ENCODE data around the gene FAM107A.

Gene FAM107A, protein sequence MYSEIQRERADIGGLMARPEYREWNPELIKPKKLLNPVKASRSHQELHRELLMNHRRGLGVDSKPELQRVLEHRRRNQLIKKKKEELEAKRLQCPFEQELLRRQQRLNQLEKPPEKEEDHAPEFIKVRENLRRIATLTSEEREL

DNA sequence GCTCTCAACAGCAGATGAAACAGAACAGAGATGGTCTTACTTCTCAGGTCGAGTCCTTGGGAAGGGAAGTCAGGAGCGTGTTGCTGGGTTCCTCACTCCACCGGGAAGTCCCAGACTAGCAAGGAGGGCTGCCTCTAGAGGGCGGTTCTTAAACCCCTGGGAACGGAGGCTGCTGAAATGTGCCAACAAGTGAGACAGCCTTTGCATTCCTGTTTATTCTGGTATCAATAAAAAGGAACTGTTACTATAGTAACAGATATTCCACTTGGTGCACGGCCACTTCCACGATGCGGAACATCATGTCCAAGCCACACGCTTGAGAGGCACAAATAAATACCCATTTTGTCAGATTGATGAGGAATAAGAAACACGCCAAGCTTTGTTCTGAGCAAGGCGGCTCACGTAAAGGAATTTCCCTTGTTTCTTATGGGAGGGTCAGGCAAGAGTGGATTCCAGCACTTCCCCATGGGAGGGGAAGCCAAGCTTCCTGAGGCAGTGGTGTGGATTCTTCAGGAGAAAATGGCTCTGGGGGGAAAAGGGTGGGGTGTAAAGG, at the start of gene FAM107A:
Gene FAM107A (minus strand): TSS at position 123 of the 553 bp plus-strand sequence. CDS start 7,531 bp downstream, outside the sequence.
- DNase-seq: peak; percentile 25 to 82

DNA sequence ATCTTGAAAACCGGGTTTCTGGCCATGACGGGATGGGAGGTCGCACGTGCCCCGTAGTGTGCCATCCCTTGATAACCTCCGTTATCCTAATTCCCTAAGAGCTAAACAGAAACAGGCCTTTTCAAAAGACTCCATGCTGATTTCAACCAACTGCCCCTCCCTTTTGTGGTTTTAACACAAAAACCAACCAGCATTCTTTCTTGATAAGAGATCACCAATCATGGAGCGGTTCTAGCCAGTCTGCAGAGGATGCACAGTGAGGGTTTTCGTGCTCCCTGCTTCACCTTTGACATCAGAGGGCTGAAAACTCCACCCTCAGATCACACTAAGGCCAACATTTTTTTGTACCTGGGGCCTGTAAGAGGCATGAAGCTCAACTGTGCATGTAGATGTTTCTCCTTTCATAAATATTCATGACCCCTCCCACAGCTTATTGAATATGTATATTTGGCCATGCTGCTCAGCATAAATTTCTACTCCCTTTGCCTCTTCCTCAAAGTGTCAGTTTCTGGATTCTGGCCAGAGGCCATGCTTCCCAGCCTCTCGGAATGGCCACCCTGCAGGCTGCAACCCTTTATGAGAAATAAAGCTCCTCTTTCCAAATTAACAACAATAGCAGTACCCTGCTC, 48.1 kb upstream of the FAM107A start:
- DNase-seq: no peak

DNA sequence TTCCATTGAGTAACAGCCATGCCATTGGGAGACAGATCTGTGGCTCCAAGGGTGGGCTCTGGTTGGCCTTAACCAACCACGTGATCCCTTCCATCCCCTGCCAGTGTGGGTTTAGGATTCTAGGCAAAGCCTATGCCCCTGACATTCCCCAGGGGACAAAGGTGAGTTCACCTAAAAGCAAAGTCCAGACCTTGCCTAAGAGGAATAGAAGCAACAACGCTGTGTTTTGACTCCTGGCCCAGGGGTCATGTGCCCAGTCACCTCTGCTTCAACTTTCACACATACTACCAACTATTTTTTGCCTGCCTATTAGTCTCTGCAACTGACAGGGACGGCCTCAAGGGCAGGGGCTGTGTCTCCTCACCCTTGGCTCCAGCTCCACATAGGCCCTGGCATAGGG, 47.4 kb upstream of the FAM107A start:
- no peak for DNase-seq

DNA sequence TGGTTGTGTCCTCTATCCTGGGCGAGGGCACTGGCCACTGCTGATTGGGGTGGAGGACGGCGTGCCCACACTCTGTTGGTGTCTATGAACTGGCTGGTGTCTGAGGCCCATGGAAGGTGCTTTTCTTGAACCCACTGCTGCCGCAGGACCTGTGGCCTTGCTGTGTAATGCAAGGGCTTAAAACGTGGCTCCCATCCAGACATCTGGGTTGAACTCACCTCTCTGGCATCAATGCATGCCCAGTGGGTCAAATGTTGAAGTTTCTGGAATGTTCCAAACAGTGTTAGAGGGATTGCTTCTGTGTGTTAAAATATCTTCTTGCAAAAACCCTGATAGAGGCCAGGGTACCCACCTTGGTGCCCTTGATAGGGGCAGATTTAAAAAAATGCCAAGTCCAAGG, 46.8 kb upstream of the FAM107A start:
- DNase-seq: no peak

DNA sequence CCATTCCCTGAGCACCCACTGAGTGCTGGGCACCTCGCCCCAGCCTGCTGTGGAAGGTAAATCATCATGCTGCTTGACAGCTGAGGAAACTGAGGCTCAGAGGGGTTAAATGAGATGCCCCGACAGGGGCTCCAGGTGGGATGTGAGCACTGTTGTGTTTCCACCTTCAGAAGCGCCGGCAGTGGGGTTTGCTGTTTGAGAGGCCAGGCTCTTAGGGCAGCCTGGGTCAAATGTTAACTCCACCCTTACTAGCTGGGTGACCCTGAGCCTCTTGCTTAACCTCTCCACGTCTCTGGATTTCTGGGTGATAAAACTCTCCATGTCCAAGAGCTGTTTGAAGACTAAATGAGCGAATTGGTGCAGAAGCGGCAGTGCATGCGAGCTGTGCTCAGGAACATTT, 46.3 kb upstream of the FAM107A start:
- DNase-seq: no peak

DNA sequence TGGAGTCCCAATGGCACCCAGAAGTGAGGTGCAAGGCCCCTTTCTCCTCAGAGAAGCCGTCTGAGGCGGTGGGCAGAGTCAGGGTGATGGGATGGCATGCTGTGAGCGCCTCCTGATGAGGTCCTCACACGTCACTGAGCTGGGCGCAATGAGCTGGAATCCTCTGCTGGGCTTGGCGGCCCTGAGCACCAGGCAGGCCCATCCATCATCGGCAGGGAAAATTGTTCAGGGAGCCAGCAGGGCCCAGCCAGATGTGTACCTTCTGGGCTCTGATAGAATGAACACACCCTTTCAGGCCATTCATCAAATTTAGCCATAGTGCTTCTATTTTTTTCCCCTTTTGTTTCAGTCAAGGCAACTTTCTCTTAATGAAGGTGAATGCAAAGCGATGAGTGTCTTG, 45.7 kb upstream of the FAM107A start:
- no peak for DNase-seq

DNA sequence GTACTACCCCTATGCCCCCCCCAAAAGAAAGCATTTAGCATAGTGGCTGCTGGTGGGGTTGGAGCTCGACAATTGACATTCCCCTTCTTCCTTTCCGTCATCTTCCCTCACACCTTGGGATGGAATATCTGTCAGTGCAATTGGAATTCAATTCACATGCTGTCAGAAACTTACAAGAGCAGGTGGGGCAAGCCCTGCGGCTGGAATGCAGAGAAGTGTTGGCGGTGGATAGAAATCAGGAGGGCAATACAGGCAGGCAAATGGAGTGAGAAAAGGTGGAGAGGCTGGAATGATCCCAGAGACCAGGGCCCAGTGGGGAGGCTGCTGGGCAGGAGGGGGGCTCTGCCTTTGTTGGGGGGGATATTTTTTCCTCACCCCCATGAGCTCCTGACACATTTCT, 45.2 kb upstream of the FAM107A start:
- DNase-seq: no peak

DNA sequence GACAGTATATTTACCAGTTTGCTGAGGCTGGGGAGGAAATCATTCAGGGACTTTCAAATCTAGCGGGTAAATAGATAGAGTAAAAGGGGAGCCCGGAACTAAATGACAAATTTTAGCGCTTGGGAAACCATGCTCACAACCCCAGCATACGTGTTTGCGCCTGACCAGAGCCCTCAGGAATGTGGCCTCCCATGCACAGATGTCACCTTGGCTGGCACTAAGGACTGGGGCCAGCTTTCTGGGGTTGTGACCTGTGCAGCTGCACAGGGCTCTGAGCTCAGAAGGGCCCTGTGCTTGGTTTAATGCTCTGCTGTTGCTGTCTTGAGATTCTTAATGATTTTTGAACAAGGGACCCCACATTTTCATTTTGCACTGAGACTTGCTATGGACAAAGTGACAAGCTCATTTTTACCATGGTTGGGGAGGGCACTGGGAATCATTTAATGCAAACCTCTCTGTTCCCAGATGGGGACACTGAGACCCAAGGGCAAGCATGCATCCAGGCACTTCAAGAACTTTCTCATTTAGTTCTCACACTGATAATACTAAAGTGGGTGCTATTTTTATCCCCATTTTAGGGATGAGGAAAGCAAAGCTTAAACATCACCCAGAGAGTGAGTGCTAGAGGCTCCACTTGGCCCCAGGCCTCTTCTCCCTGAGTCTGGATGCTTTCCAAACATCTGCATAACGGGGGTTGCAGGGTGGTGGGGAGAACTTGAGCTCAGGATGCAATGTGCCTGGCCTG, 44.1 kb upstream of the FAM107A start:
- no peak for DNase-seq

DNA sequence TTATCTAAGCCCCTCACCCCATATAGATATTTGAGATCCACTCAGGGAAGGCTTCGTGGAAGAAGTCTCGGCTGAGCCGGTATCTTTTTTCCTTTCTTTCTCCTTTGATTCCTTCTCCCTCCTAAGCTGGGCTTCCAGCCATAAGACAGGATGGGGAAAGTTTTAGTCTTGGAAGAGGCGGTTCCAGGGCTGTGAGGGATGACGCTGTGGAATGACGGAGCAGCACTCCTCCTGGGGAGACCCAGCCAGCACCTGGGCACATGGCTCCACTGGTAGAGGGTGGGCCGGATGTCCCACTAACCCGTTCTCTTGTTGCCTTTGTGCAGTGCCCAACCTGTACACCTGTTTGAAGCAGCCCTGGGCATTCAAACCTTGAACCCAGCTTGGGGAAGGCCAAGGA, 43.2 kb upstream of the FAM107A start:
- DNase-seq: no peak

DNA sequence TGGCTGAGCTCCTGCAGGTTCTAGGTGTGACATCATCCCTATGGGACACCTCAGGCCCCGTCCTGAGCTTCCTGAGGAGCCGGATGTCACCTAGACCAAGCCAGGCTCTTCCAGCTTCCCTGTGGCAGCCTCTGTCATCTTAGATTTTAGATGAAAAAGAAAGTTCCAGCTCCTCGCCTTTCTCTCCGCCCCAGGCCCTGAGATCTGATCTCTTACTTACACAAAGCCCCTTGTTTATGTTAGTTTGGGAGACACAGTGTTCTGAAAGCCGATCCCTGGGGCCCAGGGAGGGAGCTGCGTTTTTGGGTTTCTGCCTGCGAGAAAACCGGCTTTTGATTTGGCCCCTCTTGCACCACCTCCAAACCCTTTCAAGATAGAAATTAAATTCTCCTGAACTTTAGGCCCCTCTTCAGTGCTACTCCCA, 40.2 kb upstream of the FAM107A start:
- no peak for DNase-seq

DNA sequence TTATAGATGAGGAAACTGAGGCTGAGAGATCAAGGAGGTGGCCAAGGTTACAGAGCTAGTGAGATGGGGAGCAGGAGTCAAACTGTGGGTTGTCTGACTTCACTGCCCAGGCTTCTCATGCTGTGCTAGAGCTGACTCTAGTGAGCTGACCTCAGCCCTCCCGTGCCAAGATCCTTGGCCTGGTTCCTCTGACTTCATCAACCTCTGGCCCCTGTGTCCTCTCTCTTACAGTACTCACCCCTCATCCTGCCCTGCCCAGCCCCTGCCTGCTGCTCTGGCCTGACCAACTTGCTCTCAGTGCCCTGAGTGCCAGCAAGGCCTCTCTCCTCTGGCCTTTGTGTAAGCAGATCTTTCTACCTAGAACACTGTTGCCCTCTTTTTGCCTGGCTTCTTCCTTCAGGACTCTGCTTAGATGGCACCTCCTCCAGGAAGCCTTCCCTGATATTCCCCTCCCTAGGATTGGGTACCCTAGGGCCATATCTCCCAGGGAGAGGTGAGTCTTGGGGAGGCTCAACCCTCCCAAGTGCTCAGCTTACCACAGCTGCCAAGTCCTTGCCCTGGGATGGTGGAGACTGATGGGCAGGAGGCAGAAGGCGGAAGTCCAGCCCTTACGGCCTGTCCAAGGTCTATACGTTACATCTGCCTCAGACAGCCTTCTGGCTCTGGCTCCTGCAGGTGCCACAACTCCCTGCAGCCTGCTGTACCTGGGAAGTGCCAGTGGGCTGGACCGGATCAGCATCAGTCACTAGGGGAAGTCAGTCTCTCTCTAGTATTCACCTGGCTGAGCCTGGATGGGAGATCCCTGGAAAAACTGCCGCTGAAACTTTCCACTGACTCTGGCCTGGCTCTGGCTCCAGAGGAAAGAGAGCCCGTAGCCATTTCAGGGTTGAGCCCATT, 36.3 kb upstream of the FAM107A start:
- no peak for DNase-seq

DNA sequence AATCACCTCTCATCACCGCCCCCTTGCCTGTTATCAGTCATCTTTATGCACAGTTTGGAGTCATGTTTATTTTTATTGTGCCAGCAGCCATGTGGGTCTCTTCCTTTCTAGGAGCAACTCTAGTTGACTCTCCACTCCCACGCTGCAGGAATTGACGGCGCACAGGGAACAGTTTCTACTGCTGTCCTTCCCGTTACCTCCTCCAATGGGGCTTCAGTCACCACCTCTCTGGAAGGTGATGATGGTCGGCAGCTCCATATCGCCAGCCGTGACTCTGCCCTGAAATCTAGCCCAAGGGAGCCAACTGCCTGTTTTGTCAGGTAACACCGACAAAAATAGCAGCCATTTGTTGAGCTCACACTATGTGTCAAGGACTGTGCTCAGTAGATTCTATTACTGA, 35.6 kb upstream of the FAM107A start:
- no peak for DNase-seq

DNA sequence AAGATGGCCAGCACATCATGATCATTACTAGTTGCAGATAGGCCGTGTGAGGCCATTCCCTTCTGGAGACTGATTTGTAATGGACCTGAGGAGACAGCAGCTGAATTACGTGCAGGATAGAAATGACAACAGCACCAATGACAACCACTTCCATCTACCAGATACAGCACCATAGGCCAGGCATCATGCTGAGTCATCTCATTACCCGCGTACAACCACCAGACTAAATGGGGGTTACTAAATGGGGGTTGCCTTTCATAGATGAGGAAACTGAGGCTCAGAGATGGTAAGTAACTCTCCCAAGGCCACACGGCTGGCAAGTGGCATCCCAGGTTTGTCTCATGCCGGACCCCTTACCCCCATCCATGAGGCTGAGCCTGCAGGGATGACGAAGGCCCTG, 32.8 kb upstream of the FAM107A start:
- no peak for DNase-seq

DNA sequence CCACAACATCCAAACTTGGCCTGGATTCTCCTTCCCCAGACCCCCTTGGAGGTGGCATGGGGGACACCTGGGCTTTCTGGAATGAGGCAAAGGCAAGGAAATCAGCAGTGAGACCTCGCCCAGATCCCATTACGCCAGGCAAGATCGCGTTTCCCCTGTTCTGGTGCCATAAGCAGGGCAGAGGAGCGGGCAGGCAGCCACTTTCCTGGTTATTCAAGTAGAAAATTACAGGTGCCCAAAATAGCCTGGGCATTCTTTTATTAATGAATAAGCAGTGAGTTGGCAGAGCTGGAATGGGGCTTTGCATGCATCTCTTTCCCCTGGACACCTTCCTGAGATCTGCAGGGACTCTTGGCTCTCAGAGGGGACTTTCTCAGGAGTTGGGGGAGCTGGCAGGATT, 31.5 kb upstream of the FAM107A start:
- peak; percentile 29 to 35 for DNase-seq

DNA sequence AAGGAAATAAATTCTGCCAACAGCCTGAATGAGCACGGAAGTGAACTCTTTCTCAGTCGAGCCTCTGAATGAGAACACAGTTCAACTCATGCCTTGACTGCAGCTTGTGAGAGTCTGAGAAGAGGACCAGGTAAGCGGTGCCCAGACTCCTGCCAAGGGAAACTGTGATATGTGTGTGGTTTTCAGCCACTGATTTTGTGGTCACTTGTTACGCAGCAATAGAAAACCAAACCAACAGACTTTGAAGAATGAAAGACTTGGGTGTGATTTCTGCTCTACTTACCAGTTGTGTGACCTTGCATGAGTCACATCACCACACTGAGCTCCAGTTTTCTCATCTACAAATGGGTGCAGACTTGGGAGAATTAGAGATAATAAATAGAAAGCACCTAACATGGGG, 30.6 kb upstream of the FAM107A start:
- DNase-seq: no peak

DNA sequence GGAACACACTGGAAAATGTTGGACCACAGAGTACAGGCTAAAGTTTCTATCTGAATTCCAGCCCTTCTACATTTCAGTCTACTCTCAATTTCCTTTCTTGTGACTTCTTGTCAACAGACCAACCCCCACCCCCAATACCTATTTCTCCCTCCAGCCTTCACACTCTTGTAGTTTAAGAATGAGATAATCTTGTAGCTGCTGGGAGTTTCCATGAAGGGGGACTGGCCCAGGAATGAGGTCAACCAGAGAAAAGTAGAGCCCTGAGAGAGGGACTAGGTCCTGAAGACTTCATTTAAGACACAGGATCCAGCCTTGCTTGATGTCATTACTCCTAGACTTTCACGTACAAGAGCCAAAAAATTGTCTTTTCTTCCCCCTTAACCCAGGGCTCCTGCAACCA, 29.5 kb upstream of the FAM107A start:
- no peak for DNase-seq

DNA sequence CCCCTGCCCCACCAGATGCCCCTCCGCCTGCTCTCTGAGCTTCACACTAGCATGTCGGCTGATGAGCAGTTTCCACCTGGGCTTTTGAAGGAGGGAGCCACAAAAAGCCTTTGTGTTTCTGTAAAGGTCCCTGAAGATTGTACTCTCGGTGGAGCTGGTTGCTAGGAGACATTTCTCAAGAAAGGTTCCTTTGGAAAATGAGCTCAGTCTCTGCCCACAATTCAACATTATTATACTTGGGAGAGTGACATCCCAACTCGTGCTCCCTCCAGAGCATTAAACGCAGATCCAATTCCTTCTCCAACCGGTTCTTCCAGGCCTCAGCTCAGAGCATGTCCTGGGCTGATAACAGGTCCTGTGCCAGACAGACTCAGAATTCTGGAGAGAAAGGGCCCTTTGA, 26.8 kb upstream of the FAM107A start:
- DNase-seq: no peak

DNA sequence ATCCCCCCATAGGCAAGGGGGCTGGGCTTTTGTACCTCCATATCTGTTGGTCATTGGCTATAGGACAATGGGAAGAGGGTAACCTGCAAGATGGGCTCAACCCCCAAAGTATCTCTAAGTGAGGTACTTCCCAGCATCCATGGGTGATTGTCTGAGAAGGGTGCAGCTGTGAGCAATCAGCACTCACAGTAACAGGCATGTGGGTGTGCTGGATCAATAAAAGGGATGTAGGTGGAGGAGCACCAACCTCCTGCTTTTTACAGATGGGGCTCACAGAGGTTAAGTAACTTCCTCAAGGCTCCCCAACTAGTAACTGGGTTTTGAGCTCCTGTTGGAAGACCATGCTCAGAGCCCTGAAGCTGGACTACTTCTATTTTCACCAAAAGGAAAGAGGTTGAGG, 26.4 kb upstream of the FAM107A start:
- DNase-seq: no peak

DNA sequence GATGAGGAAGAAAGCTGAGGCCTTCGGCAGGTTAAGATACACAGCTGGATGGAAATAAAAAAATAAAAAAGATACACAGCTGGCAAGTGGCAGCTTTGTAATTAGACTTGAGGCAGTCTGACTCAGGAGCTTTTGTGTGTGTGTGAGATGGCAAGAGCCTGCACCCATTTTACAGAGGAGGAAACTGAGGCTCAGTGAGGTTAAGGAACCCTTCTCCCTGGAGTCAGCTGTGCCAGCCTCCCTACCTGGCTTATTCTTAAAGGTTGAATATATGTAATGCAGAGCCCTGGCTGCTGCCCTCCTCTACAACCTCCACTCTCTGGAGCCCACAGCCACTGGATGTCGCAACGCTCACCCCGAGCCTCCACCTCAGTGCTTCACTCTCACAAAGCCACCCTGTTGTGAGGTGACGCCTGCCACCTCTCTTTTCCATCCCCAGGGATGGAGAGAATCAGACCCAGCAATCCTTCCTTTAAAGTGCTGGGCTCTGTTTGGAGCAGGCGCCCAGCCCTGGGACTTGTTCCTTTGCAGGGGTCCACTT, 20.6 kb upstream of the FAM107A start:
- DNase-seq: no peak

DNA sequence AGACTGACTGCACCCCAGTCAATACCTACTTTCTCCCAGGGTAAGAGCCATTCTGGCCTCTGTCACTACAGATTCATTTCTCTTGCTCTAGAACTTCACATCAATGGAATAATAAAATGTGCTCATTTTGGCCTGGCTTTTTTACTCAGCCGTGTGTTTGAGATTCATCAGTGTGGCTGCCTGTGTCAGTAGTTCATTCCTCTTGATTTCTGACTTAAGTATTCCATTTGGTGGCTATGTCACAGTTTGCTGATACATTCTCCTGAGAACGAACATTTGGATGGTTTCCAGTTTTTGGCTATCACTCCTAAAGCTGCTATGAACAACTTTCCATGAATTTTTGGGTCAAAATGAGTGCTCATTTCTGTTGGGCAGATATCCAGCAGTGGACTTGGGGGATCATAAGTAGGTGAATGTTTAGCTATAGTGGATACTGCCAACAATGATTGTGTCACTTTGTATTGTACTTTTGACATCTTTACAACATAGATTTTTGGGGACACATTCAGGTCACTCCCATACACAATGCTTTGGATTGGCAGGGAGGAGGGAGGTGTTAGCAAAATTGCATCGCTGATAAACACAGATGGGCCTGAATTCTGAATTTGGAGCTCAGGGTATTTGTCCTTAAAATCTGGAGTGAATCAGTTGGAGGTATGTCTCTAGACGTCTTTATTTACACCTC, 19.8 kb upstream of the FAM107A start:
- DNase-seq: no peak

DNA sequence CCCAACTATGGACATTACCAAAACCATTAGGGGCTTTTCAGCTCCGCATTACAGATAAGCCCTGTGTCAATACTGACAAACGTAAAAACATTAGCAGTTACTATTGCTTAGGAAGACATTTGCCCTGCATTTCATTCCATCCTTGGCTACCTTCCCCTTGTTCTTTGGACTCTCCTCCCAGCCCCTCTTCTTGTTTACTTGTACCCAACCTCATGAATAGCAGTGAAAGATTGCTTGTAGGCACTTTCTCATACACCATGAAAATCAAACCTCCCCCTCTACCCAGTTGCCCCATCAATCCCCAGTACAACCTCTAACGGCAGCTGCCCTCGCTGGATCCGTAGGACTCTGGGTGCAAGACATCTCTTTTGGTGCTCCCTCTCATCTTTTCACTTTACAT, 16.9 kb upstream of the FAM107A start:
- DNase-seq: no peak
